Testis (tissue), 5 donors: ENCODE data around the gene SYT5. TPM values are rescaled to one million over a fixed set of nuclear protein-coding genes. Genes with fewer than 3 reads are reported as not detected.

Experiments
- DNase-seq: peaks from one replicate; pipeline ENCODE4 v3.0.0-alpha.2; 2019
- H3K27ac ChIP-seq, 2 donors: fragments of 200-600 bp; sonication (generic); one replicate each; pipeline ENCODE4 v1.5.1; 2019
- H3K27me3 ChIP-seq: fragments of 200-600 bp; sonication (generic); one replicate; pipeline ENCODE4 v1.5.1; 2019
- H3K36me3 ChIP-seq: fragments of 200-600 bp; sonication (generic); one replicate; pipeline ENCODE4 v1.5.1; 2017; ENCODE audit warnings: low read depth; ENCODE audit errors: missing control alignments
- H3K4me1 ChIP-seq: fragments of 200-600 bp; sonication (generic); one replicate; pipeline ENCODE4 v1.5.1; 2019
- H3K4me3 ChIP-seq, 2 donors: fragments of 200-600 bp; sonication (generic); one replicate each; pipeline ENCODE4 v1.5.1; 2017 to 2019
- H3K9me3 ChIP-seq: fragments of 200-600 bp; sonication (generic); one replicate; pipeline ENCODE4 v1.5.1; 2017
- POLR2A ChIP-seq: fragments of 450-650 bp; IDR thresholded peaks from one replicate; pipeline ENCODE4 v1.6.1; 2017; ENCODE audit warnings: antibody characterized with exemption, mild to moderate bottlenecking, moderate library complexity
- WGBS, 2 donors: methylation state at CpG; one replicate each; pipeline ENCODE4 v1.1.5; 2018; 5-methylcytosine and 5-hydroxymethylcytosine counted together
- intact Hi-C: fragments of 100-400 bp; cut with DNase I; formaldehyde crosslinking; loops from one replicate; pipeline ENCODE4 v1.15.1; 2023; ENCODE audit warnings: low total_unique reads
- long read RNA-seq, 2 donors: transcript quantifications; one replicate each; lab custom pipeline, GENCODE V29; 2026
- polyA plus RNA-seq: library from polyadenylated mRNA; stranded (reverse); fragments of 350-450 nt; fragmentation: Illumina TruSeq; extraction: RNeasy Lipid Tissue Mini Kit (QIAGEN cat#74804); gene quantifications from one replicate; pipeline ENCODE4 v1.2.3, GENCODE V29; 2014; ENCODE audit warnings: low read depth, low replicate concordance; ENCODE audit not compliant: insufficient read depth
- total RNA-seq, 2 donors: library from RNA; depleted of rRNA; stranded (reverse); fragments of >200 nt; gene quantifications; one replicate each; pipeline ENCODE4 v1.2.3, GENCODE V29; 2016
- TF ChIP-seq, protein P1 (sequence below), 3 experiments: fragments of 450-650 bp in 2 of 3; fragments of 200-600 bp in 1 of 3; sonication (generic) in 1 of 3; IDR thresholded peaks; one replicate each; pipeline ENCODE4 v1.5.1; 2016 to 2019; ENCODE audit warnings: antibody characterized with exemption in 3 of 3, mild to moderate bottlenecking in 2 of 3, moderate library complexity in 1 of 3

SYT5 gene
- total RNA-seq (1 to 10 TPM; 1.6 to 5.0 TPM), polyA plus RNA-seq (11.7 TPM)
- long read RNA-seq, donor 1 = 0 reads
- long read RNA-seq, donor 2 = 0 reads

DNA sequence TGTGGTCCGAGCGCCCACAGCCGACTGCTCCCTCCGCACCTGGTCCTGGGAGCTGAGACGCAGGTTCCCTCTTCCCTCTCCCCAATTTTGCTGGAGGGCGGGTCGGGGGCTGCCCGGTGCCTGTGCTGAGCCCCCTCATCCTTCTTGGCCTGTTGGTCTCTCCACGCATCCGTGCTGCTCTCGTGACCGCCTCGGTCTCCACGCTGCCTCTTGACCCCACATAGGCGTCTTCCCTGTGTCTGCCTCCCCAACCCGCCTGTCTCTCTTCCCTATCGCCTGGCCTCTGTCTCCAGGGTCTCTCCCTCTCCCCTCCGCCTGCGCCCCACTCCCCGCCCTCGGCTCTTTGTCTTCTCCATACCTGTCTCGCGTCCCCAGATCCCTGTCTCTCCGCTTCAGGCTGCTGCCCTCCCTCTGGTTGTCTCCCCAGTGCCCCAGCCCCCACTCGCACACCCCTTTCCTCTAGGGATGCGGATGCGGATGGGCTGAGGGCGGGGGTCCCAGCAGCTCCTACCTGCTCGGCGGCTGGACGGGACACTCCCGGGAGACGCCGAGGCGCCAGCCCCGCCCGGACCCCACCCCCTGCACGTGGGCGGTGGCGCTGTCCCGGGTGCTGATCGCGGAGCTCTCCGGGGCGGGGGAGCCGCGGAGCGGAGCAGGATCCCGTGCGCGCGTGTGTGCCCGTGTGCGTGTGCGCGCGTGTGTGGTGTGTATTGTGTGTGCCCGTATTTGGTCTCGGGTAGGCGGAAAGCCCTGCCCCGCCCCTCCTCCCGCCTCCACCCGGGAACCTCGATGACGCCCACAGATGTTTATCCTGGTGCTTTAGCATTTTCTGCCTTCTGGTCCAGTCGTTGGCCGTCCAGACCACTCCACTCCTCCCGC lies at the start of gene SYT5:
SYT5 (minus strand) TSS at position 684 of the 879 bp plus-strand sequence. CDS start 1,248 bp downstream, outside the sequence.
- WGBS, 2 donors = 0 to 3% methylated on average over 26 to 53 of the region's 68 CpGs
- peak; percentile 43 for DNase-seq
- H3K9me3 ChIP-seq = no peaks in the 10 kb centered on the region
- H3K36me3 ChIP-seq = no peaks in the 10 kb centered on the region
- intact Hi-C loops = no loop called here
- peak within 1 kb of the TSS; percentile 30 to 44 for H3K4me3 ChIP-seq
- H3K27ac ChIP-seq = no peak within 1 kb of the TSS
- no peak for TF ChIP-seq POLR2A
- TF ChIP-seq, protein P1, sequence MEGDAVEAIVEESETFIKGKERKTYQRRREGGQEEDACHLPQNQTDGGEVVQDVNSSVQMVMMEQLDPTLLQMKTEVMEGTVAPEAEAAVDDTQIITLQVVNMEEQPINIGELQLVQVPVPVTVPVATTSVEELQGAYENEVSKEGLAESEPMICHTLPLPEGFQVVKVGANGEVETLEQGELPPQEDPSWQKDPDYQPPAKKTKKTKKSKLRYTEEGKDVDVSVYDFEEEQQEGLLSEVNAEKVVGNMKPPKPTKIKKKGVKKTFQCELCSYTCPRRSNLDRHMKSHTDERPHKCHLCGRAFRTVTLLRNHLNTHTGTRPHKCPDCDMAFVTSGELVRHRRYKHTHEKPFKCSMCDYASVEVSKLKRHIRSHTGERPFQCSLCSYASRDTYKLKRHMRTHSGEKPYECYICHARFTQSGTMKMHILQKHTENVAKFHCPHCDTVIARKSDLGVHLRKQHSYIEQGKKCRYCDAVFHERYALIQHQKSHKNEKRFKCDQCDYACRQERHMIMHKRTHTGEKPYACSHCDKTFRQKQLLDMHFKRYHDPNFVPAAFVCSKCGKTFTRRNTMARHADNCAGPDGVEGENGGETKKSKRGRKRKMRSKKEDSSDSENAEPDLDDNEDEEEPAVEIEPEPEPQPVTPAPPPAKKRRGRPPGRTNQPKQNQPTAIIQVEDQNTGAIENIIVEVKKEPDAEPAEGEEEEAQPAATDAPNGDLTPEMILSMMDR (IDR thresholded peaks at IDR 0.05) = no peak
- no peaks in the 10 kb centered on the region for H3K4me1 ChIP-seq
- H3K27me3 ChIP-seq = no peaks in the 10 kb centered on the region

DNA sequence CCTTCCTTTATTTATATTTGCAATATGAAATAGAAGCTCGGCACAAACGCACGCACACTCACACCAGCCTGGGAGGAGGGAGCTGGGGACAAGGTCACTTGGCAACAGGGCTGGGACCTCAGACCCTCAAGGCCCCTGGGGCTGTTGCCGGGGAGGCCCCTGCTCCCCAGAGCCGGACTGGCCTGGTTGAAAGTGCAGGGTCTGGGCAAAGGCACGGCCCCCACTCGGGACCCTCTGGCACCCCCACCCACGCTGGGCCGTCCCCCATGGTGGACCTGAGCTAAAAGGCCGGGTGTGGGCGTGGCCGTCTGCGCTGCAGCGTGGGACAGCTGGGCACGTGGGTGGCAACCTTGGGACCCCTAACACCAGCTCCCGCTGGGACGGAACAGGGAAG lies 49.7 kb upstream of the SYT5 start:
- Histone ChIP-seq H3K4me1 (no peaks in the 10 kb centered on the region), H3K4me3 (no peak overlapping the region), H3K27ac (no peak overlapping the region), H3K27me3 (no peaks in the 10 kb centered on the region), H3K36me3 (no peaks in the 10 kb centered on the region), H3K9me3 (no peaks in the 10 kb centered on the region)
- 78% methylated on average over 17 of the region's 17 CpGs; no CpG with 5 or more reads in 1 of the 2 donors for WGBS, 2 donors
- TF ChIP-seq POLR2A = no peak
- TF ChIP-seq, protein P1 (IDR thresholded peaks at IDR 0.05) = no peak
- intact Hi-C loops = no loop called here
- no peak for DNase-seq

DNA sequence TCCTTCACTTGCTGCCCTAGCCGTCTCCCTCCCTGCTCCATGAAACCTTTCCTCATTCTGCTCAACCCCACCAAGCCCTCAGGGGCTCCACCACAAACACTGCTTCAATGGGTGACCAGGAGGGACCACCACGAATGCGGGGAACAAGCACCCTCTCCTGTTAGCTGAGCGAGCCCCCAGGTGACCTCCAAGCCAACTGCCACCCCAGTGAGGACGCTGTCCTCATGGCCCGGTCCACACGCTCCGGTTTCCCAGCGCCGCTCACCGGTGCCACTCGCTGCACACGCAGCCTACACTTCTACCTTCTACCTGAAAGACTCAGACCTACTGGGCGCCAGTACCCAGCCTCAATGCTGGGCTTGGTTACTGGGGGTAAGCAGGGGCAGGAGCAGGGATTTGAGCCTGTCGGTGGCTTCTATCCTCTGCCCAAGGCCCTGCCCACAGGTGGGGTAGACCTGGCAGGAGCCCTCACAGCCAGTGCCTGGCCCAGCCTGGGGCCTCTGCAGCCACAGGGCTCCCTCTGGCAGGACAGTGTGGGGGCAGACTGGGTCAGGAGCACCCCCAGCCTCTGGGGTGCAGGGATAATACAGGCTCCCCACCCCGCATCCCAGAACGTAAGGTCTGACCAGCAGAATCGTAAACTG lies 49.2 kb upstream of the SYT5 start:
- no peak overlapping the region for H3K27ac ChIP-seq
- DNase-seq = no peak
- no peak for TF ChIP-seq POLR2A
- TF ChIP-seq, protein P1 (IDR thresholded peaks at IDR 0.05) = no peak
- H3K4me1 ChIP-seq = no peaks in the 10 kb centered on the region
- H3K27me3 ChIP-seq = no peaks in the 10 kb centered on the region
- no peaks in the 10 kb centered on the region for H3K36me3 ChIP-seq
- H3K9me3 ChIP-seq = no peaks in the 10 kb centered on the region
- WGBS, 2 donors = 85 to 95% methylated on average over 4 to 18 of the region's 18 CpGs
- intact Hi-C loops = no loop called here
- no peak overlapping the region for H3K4me3 ChIP-seq

DNA sequence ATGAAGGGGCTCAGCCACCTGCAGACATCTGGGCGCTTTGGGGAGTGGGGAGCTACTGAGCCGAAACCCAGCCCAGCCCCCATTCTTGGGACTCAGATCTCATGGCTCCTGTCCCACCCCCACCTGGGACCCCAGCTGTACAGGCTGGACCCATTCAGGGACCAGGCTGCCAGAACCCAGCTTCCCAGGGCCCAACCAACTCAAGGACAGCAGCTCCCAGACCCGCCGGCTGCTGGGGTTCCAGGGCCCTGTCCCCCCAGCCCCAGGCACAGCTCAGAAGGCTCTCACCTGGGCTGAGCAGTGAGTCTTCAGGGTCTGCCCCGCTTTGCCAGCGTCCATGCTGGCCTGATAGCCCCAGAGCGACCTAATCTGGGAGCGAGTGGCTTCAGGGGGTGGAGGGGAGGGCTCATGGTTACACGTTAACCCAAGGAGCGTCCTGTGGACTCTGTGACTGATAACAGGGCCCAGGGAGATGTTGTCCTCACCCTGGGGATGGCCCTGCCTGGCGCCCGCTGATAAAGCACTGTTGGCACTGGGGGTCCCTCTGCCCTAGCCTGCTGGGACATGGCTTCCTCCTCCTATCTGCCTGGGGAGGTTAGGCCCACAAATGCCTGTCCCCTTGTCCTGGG lies 48.4 kb upstream of the SYT5 start, which contains the start of gene TMEM86B:
TMEM86B (minus strand) TSS at position 361 of the 629 bp plus-strand sequence; CDS start at position 339, 22 bp downstream.
- TF ChIP-seq, protein P1 (IDR thresholded peaks at IDR 0.05) = no peak
- TF ChIP-seq POLR2A = no peak
- no peaks in the 10 kb centered on the region for H3K36me3 ChIP-seq
- H3K9me3 ChIP-seq = no peaks in the 10 kb centered on the region
- H3K4me3 ChIP-seq = no peak within 1 kb of the TSS
- H3K4me1 ChIP-seq = no peaks in the 10 kb centered on the region
- no peak within 1 kb of the TSS for H3K27ac ChIP-seq
- no peaks in the 10 kb centered on the region for H3K27me3 ChIP-seq
- 80% methylated on average over 12 of the region's 12 CpGs; no CpG with 5 or more reads in 1 of the 2 donors for WGBS, 2 donors
- DNase-seq = no peak
- intact Hi-C loops = no loop called here
